Activated CD4-positive, alpha-beta T cell treated with anti-CD3 and anti-CD28 coated beads for 24 hours (primary cell): ENCODE data around the gene CCDC50.

Experiments
- DNase-seq, 2 donors: peaks; one replicate each; pipeline ENCODE4 v3.0.0-alpha.2; 2020; ENCODE audit warnings: low read depth in 2 of 2

The CCDC50 gene

DNA sequence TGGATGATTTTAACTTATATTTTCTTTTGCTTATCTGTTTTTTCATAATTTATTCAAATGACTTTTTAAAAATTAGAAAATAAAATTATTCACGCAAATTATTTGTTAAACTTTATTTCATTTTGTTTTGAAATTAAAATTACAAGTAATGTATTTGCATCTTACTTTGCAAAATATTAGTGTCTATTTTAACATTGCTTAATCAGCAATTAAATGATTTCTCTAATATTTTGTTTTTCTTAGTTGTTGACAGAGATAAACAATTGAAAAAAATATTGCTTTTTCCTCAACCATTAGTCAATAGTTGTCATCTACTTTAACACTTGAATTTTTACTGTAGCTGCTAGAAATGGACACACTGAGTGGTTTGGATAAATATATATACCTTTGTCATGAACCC is 99.0 kb downstream of the CCDC50 start:
- DNase-seq = no peak

GRCh38 chr3:191430103-191430502 is 100.9 kb downstream of the CCDC50 start:
- no peak for DNase-seq

GRCh38 chr3:191431160-191431822 is 102.1 kb downstream of the CCDC50 start:
- no peak for DNase-seq

DNA sequence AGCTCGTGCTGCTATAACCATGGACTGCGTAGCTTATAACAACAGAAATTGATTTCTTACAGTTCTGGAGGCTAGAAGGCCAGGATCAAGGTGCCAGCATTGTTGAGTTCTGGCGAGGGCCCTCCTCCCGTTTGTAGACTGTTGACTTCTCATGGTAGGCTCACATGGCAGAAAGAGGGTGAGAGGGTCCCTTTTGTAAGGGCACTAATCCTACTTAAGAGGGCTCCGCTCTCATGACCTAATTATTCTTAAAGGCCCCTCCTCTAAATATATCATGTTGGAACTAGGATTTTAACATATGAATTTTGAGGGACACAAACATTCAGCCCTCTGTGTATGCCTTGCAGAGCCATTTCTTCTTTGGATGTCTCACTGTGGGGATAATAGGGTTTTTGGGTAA is 103.0 kb downstream of the CCDC50 start:
- no peak for DNase-seq

- DNase-seq = no peak
Measured at GRCh38 chr3:191434024-191434423, 104.8 kb downstream of the CCDC50 start.

- no peak for DNase-seq
Measured at GRCh38 chr3:191435981-191436380, 106.8 kb downstream of the CCDC50 start.

DNA sequence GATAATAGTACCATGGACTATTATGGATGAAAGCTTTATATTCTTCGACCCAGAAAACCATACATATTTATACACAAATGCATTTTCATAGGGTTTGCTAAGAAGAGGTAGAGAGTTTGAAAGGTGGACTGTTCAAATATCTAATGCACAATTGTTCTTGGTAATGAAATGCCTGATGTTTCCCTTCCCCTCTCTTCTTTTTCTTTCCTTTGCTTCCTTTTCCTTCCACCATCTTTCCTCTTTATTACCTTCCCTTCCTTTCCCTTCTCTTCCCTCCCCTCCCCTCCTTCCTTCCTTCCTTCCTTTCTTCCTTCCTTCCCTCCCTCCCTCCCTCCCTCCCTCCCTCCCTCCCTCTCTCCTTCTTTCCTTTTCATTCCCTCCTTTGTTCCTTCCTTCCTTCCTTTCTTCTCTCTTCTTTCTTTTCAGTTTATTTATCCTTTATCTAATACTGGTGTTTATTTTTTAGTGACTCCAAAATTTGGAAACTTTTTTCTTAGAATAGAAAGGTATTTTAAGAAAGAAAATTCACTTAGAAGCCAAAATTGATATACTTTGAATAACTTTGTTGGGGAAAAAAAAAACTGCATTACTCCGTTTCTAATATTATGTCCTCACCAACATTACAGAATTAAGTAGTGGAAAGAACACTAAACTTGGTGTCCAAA is 109.1 kb downstream of the CCDC50 start:
- DNase-seq = no peak

DNA sequence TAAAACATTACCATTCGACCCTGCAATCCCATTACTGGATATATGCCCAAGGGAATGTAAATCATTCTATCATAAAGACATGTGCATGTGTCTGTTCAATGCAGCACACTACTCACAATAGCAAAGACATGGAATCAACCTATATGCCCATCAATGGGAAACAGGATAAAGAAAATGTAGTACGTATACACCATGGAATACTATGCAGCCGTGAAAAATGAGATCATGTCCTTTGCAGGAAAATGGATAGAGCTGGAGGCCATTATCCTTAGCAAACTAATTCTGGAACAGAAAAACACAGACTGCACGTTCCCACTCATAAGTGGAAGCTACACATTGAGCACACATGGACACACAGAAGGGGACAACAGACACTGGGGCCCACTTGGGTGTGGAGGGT is 111.3 kb downstream of the CCDC50 start:
- DNase-seq = no peak

GRCh38 chr3:191441687-191442086 is 112.5 kb downstream of the CCDC50 start:
- no peak for DNase-seq

DNA sequence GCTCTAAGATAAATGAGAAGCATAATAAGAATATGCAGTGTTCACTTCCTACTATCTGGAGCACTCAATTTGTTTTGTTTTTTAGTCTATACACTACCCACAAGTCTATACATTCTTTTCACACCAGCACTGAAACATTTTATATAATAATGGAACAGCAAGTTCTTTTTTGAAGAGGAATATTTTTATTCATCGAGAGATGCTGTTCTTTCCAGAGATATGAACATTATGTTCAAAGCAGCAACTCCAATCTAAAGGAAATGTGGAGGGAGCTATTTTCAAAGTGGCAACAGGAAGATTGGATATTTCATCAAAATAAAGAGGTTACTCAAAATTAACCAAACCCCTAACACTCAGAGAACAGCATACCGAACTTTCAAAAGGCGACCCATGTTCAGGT is 115.4 kb downstream of the CCDC50 start:
- no peak for DNase-seq
